K562 (cell line): ENCODE measurements around the gene ARSI. TPM values are rescaled to one million over a fixed set of nuclear protein-coding genes. Genes with fewer than 3 reads are reported as not detected.

ENCODE experiments used
- ATAC-seq: fragments of 200-7000 bp; cut with Tn5 transposase; 3 replicates; pipeline ENCODE4 v1.9.1; 2020; ENCODE audit warnings: moderate library complexity
- BruUV-seq: library from RNA; stranded (reverse); fragments of 400-500 nt; replicated peaks from 2 replicates; lab custom pipeline; 2021; lab: Mats Ljungman, UMichigan
- CTCF ChIA-PET: fragments of 300-600 bp; formaldehyde crosslinking; extraction: SDS; loops from one replicate; lab custom pipeline; 2021; ENCODE audit warnings: low intra/inter-chr PET ratio; lab: Yijun Ruan, JAX
- POLR2A ChIA-PET: fragments of 300-600, 350-650 bp; sonication (Branson Sonifier 250); formaldehyde crosslinking; extraction: SDS; loops from one replicate; lab custom pipeline; 2021; ENCODE audit warnings: antibody characterized with exemption, inconsistent platforms; lab: Yijun Ruan, JAX
- DNase-seq, 4 experiments: peaks; one replicate each; pipeline versions ENCODE4 v3.0.0 to v3.0.0-alpha.2; 2011 to 2018; ENCODE audit warnings: low spot score in 3 of 4, mixed read lengths in 3 of 4; ENCODE audit errors: extremely low read depth in 1 of 4
- FAIRE-seq: peaks from 2 replicates; lab custom pipeline; 2011; peaks lifted over from hg19 to GRCh38; lab: Jason Lieb, UNC
- H2AFZ ChIP-seq: 2 replicates; pipeline ENCODE4 v1.6.0; 2011; ENCODE audit warnings: low read depth, low read length, control low read depth, inconsistent platforms
- H3K27ac ChIP-seq: fragments of 200-600 bp; 3 replicates; pipeline ENCODE4 v1.8.0; 2011; ENCODE audit warnings: low read depth, mild to moderate bottlenecking, control low read depth, inconsistent platforms, low read length, moderate library complexity, mixed read lengths; ENCODE audit errors: extremely low read depth
- H3K27me3 ChIP-seq, 2 experiments: fragments of 300-600 bp in 1 of 2; 2 replicates in 1 of 2; 3 replicates in 1 of 2; pipeline versions ENCODE4 v1.6.0 to v1.8.0; 2011; ENCODE audit warnings: inconsistent platforms in 2 of 2, low read length in 2 of 2, mild to moderate bottlenecking in 1 of 2, mixed read lengths in 1 of 2, moderate library complexity in 1 of 2; ENCODE audit not compliant: control insufficient read depth in 2 of 2, insufficient read depth in 2 of 2
- H3K36me3 ChIP-seq: fragments of 300-600 bp; 3 replicates; pipeline ENCODE4 v1.8.0; 2011; ENCODE audit warnings: mild to moderate bottlenecking, low read length, inconsistent platforms; ENCODE audit not compliant: control insufficient read depth, insufficient read depth
- H3K4me1 ChIP-seq, 2 experiments: fragments of 200-600 bp in 1 of 2; replicated peaks in 1 of 2; 2 replicates in 1 of 2; 3 replicates in 1 of 2; pipeline versions ENCODE4 v1.5.1 to v1.8.0; 2011; ENCODE audit warnings: inconsistent platforms in 2 of 2, low read length in 2 of 2, mild to moderate bottlenecking in 1 of 2, mixed read lengths in 1 of 2, moderate library complexity in 1 of 2; ENCODE audit not compliant: control insufficient read depth in 2 of 2, insufficient read depth in 2 of 2
- H3K4me2 ChIP-seq: 2 replicates; pipeline ENCODE4 v1.6.1; 2011; ENCODE audit warnings: low read length, control low read depth, inconsistent platforms, mixed read lengths; ENCODE audit not compliant: insufficient read depth
- H3K4me3 ChIP-seq: fragments of 200-600 bp; sonication (generic), shearing (Covaris generic); 2 replicates; pipeline ENCODE4 v1.5.1; 2016; ENCODE audit warnings: control low read depth, inconsistent platforms
- H3K79me2 ChIP-seq: fragments of 200-600 bp; 3 replicates; pipeline ENCODE4 v1.8.0; 2011; ENCODE audit warnings: low read length, inconsistent platforms; ENCODE audit not compliant: control insufficient read depth, insufficient read depth
- H3K9ac ChIP-seq, 2 experiments: 2 replicates each; pipeline versions ENCODE4 v1.6.0 to v1.6.1; 2011; ENCODE audit warnings: low read depth in 2 of 2, low read length in 2 of 2, control low read depth in 1 of 2, inconsistent platforms in 1 of 2, mild to moderate bottlenecking in 1 of 2, mixed read lengths in 1 of 2; ENCODE audit not compliant: insufficient read depth in 1 of 2
- H3K9me1 ChIP-seq: one replicate; pipeline ENCODE4 v1.6.0; 2011; ENCODE audit warnings: inconsistent platforms, mild to moderate bottlenecking, low read length, moderate library complexity; ENCODE audit not compliant: control insufficient read depth, insufficient read depth
- H3K9me3 ChIP-seq: replicated peaks from 2 replicates; pipeline ENCODE4 v1.5.1; 2011; ENCODE audit warnings: low read depth, low read length, inconsistent platforms; ENCODE audit not compliant: control insufficient read depth, insufficient read depth
- H4K20me1 ChIP-seq: replicated peaks from 2 replicates; pipeline ENCODE4 v1.6.1; 2011; ENCODE audit warnings: low read length, inconsistent platforms, mixed read lengths; ENCODE audit not compliant: control insufficient read depth, insufficient read depth
- ARHGAP35 ChIP-seq: fragments of 450-650 bp; IDR thresholded peaks from 2 replicates; pipeline ENCODE4 v1.6.1; 2018; ENCODE audit not compliant: partially characterized antibody
- CEBPG ChIP-seq, 3 experiments: fragments of 200-800 bp in 1 of 3; sonication (Bioruptor generic) in 1 of 3; sonication (generic) in 1 of 3; formaldehyde crosslinking in 1 of 3; IDR thresholded peaks in 2 of 3; conservative IDR thresholded peaks in 1 of 3; 2 replicates each; pipeline versions ENCODE4 v1.6.1 to v1.8.0; 2016 to 2022; ENCODE audit warnings: missing compliant biosample characterization in 2 of 3, missing genetic modification characterization in 2 of 3, mild to moderate bottlenecking in 1 of 3, missing genetic modification reagents in 1 of 3
- FOSL1 ChIP-seq: fragments of 200-800 bp; sonication (Bioruptor generic); conservative IDR thresholded peaks from 2 replicates; pipeline ENCODE4 v1.6.1; 2016; ENCODE audit warnings: missing genetic modification characterization, missing compliant biosample characterization
- HDAC1 ChIP-seq, 2 experiments: fragments of 450-650 bp; IDR thresholded peaks; 2 replicates each; pipeline ENCODE4 v1.6.1; 2016 to 2017; ENCODE audit warnings: inconsistent platforms in 1 of 2, mild to moderate bottlenecking in 1 of 2, moderate library complexity in 1 of 2
- LARP7 ChIP-seq: fragments of 450-650 bp; IDR thresholded peaks from 2 replicates; pipeline ENCODE4 v1.6.1; 2016
- MYNN ChIP-seq, 2 experiments: sonication (generic); formaldehyde crosslinking in 1 of 2; IDR thresholded peaks; 2 replicates each; pipeline versions ENCODE4 v1.5.0 to v1.6.1; 2016 to 2020; ENCODE audit warnings: antibody characterized with exemption in 1 of 2, missing genetic modification reagents in 1 of 2
- NELFE ChIP-seq: IDR thresholded peaks from 2 replicates; pipeline ENCODE4 v1.6.1; 2011; ENCODE audit warnings: mild to moderate bottlenecking; ENCODE audit not compliant: insufficient read depth, insufficient read length
- NFXL1 ChIP-seq: fragments of 450-650 bp; formaldehyde crosslinking; IDR thresholded peaks from 2 replicates; pipeline ENCODE4 v1.4.0; 2021; ENCODE audit warnings: mild to moderate bottlenecking
- NKRF ChIP-seq: fragments of 450-650 bp; IDR thresholded peaks from 2 replicates; pipeline ENCODE4 v1.6.1; 2016; ENCODE audit warnings: borderline replicate concordance
- OTX1 ChIP-seq: fragments of 450-650 bp; formaldehyde crosslinking; IDR thresholded peaks from 2 replicates; pipeline ENCODE4 v1.4.0; 2022; ENCODE audit warnings: mild to moderate bottlenecking
- RBFOX2 ChIP-seq: fragments of 200-400 bp; formaldehyde crosslinking; IDR thresholded peaks from 2 replicates; pipeline ENCODE4 v1.6.1; 2017; ENCODE audit warnings: low read depth, mild to moderate bottlenecking, low read length, moderate library complexity
- RFX7 ChIP-seq: fragments of 250-450 bp; sonication (Bioruptor Pico); IDR thresholded peaks from 2 replicates; pipeline ENCODE4 v1.5.1; 2021; ENCODE audit warnings: mild to moderate bottlenecking
- SMARCB1 ChIP-seq: IDR thresholded peaks from 2 replicates; pipeline ENCODE4 v1.6.1; 2011; ENCODE audit warnings: improper control_type of control experiment, low read depth; ENCODE audit not compliant: insufficient read length
- TSC22D4 ChIP-seq: fragments of 450-650 bp; IDR thresholded peaks from 2 replicates; pipeline ENCODE4 v1.6.1; 2016; ENCODE audit warnings: missing genetic modification characterization, missing biosample characterization, control low read depth
- ZFP36 ChIP-seq: fragments of 150-350 bp; IDR thresholded peaks from 2 replicates; pipeline ENCODE4 v1.6.1; 2018; ENCODE audit warnings: low read length, low read depth; ENCODE audit not compliant: partially characterized antibody
- ZNF253 ChIP-seq: fragments of 250-450 bp; sonication (Bioruptor Pico); conservative IDR thresholded peaks from 2 replicates; pipeline ENCODE4 v1.6.1; 2021; ENCODE audit warnings: mild to moderate bottlenecking
- WGBS: fragments of 100-300 bp; shearing (Covaris generic); methylation state at CpG from one replicate; pipeline ENCODE4 v1.1.6; 2016; ENCODE audit warnings: low coverage, mixed read lengths; ENCODE audit not compliant: insufficient coverage; ENCODE audit errors: missing lambda C conversion rate; 5-methylcytosine and 5-hydroxymethylcytosine counted together
- in situ Hi-C: fragments of 300-500 bp; cut with MboI; formaldehyde crosslinking; loops from 4 replicates; pipeline ENCODE4 v1.15.0; 2018; ENCODE audit warnings: inconsistent platforms, mixed read lengths
- intact Hi-C: fragments of 100-400 bp; cut with micrococcal nuclease; formaldehyde crosslinking; loops from 2 replicates; pipeline ENCODE4 v1.14.2; 2022
- polyA plus RNA-seq, 8 experiments: library from polyadenylated mRNA; depleted of rRNA in 4 of 8; stranded (reverse) in 5 of 8; unstranded in 3 of 8; fragments of >200 nt; fragmentation: Nextera tagmentation in 2 of 8; fragmentation: Illumina TruSeq in 1 of 8; extraction: Ambion mirVana in 2 of 8; extraction: Trizol in 1 of 8; gene quantifications; 2 replicates each; pipeline versions ENCODE4 v1.2.1 to v1.2.3, GENCODE V29; 2011 to 2014; ENCODE audit warnings: inconsistent platforms in 1 of 8, missing spikeins in 1 of 8
- total RNA-seq, 7 experiments: library from RNA; depleted of rRNA in 6 of 7; stranded (reverse); fragments of >200 nt in 6 of 7; fragmentation: Illumina TruSeq in 2 of 7; extraction: Trizol in 2 of 7; gene quantifications; 2 replicates each; pipeline versions ENCODE4 v1.2.1 to v1.2.3, GENCODE V29; 2011 to 2021; ENCODE audit warnings: low replicate concordance in 1 of 7
- TF ChIP-seq, protein P1 (sequence below): sonication (generic); formaldehyde crosslinking; IDR thresholded peaks from 2 replicates; pipeline ENCODE4 v1.8.0; 2023; ENCODE audit warnings: mild to moderate bottlenecking, missing genetic modification reagents

The ARSI gene
- total and polyA plus RNA-seq, 9 of the 15 experiments (the other 6 are each of a cell fraction or from before 2014, with no cell fraction given) = 0.04 to 0.07 TPM; not detected in 7

DNA sequence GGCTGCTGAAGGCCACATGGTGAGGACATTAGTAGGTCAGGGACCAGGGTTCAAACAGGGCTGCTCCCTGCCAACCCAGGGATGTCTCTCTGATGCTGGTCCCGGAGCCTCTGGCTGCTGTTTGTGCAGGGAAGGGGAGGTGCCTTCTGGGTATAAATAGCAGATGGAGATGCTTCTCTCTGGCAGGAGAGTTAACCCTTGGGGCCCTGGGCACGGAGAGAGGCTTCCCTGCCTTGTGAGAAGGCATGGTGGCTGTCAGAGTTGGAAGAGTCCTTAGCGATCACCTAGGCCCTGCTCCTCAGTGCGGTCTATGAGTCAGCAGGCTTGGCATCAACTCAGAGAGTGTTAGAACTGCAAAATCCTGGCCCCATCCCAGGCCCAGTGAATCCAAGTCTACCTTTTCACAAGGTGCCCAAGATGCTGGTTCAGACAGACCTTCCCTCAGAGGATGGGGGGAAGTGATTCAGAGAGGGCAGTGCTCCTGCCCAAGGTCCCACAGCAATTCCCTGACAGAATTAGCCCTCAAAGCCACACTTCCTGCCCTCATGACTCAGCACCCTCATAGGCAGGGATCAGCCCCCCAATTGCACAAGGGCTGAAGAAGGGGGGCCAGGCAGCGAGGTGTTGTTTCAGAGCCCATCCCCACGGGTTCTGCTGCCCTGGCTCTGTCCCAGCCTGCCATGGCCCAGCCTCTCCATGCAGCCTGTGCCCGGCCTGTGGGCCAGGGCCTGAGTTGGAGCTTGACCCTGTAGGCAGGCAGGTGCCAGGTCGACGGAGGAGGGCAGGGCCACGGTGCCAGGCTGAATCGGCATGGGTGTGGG is 38.7 kb downstream of the ARSI start (continued):
- peak; percentile 74; the same call in 1 of the 2 replicates for TF ChIP-seq FOSL1
- no peak for TF ChIP-seq SMARCB1
- no peak for TF ChIP-seq RFX7
- TF ChIP-seq ZFP36 = peak; percentile 64
- TF ChIP-seq CEBPG (CRISPR knock-in tag; IDR thresholded peaks at IDR 0.05) = peak; percentile 25; the same call in 1 of the 2 replicates
- no peak for TF ChIP-seq CEBPG (tag; conservative IDR thresholded peaks at IDR 0.05 in 1 of 2, IDR thresholded peaks at IDR 0.05 in 1 of 2)

- Histone ChIP-seq H3K36me3 (no peaks in the 10 kb centered on the region), H2AFZ (no peak overlapping the region), H3K4me3 (no peak overlapping the region), H4K20me1 (no peaks in the 10 kb centered on the region), H3K4me2 (no peak overlapping the region), H3K4me1 (peaks cover 0 to 8% of the 10 kb centered on the region in 2 experiments; a peak in 2 of 5 replicates), H3K9me3 (no peaks in the 10 kb centered on the region), H3K79me2 (no peaks in the 10 kb centered on the region), H3K27ac (no peak overlapping the region), H3K27me3 (peaks cover 23 to 46% of the 10 kb centered on the region in 2 experiments), H3K9me1 (peaks cover 3% of the 10 kb centered on the region), H3K9ac (0 out of 4 replicates have a peak overlapping the region, but pooled peaks of 1 of the 2 experiments have one; percentile 7)
- FAIRE-seq (peak; percentile 11), DNase-seq (no peak), ATAC-seq (no peak)
- in situ Hi-C loops (no loop called here), intact Hi-C loops (no loop called here)
- POLR2A ChIA-PET = no interaction called here
- CTCF ChIA-PET = no interaction called here
- 34% methylated on average over 5 of the region's 5 CpGs for WGBS
- no TSS peak for BruUV-seq
- peak; percentile 16 for TF ChIP-seq ARHGAP35
- peak; percentile 13; the same call in 1 of the 2 replicates for TF ChIP-seq OTX1 (CRISPR knock-in tag)
- no peak for TF ChIP-seq NELFE
- TF ChIP-seq TSC22D4 (tag) = peak; percentile 98
- TF ChIP-seq, protein P1, sequence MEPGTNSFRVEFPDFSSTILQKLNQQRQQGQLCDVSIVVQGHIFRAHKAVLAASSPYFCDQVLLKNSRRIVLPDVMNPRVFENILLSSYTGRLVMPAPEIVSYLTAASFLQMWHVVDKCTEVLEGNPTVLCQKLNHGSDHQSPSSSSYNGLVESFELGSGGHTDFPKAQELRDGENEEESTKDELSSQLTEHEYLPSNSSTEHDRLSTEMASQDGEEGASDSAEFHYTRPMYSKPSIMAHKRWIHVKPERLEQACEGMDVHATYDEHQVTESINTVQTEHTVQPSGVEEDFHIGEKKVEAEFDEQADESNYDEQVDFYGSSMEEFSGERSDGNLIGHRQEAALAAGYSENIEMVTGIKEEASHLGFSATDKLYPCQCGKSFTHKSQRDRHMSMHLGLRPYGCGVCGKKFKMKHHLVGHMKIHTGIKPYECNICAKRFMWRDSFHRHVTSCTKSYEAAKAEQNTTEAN = peak; percentile 83; the same call in 1 of the 2 replicates
- no peak for TF ChIP-seq ZNF253 (CRISPR knock-in tag)
- TF ChIP-seq RBFOX2 = no peak
- TF ChIP-seq CEBPG (CRISPR knock-in tag; IDR thresholded peaks at IDR 0.05) = 0 out of 2 replicates have a peak, but pooled peaks have one; percentile 9
- TF ChIP-seq CEBPG (tag; conservative IDR thresholded peaks at IDR 0.05 in 1 of 2, IDR thresholded peaks at IDR 0.05 in 1 of 2) = no peak
- peak; percentile 52; the same call in 1 of the 2 replicates for TF ChIP-seq LARP7
- TF ChIP-seq MYNN (IDR thresholded peaks at IDR 0.05) = peak; percentile 30; the same call in 1 of the 2 replicates
- TF ChIP-seq MYNN (CRISPR knock-in tag; IDR thresholded peaks at IDR 0.05) = no peak
- 0 out of 2 replicates have a peak, but pooled peaks have one; percentile 18 for TF ChIP-seq NKRF
- no peak for TF ChIP-seq NFXL1 (CRISPR knock-in tag)
- 0 out of 4 replicates have a peak, but pooled peaks of 1 of the 2 experiments have one; percentile 34 for TF ChIP-seq HDAC1 (IDR thresholded peaks at IDR 0.05)
These were observed 39.3 kb downstream of the ARSI start for GRCh38 chr5:150263375-150263775.
